GM10847 (cell line): Measurements from ENCODE around the gene IGFL1.

Source experiments
- POLR2A ChIP-seq: IDR thresholded peaks from 2 replicates; pipeline ENCODE4 v1.6.1; 2011; ENCODE audit not compliant: insufficient read length; ENCODE audit errors: extremely low read depth

IGFL1 gene

DNA sequence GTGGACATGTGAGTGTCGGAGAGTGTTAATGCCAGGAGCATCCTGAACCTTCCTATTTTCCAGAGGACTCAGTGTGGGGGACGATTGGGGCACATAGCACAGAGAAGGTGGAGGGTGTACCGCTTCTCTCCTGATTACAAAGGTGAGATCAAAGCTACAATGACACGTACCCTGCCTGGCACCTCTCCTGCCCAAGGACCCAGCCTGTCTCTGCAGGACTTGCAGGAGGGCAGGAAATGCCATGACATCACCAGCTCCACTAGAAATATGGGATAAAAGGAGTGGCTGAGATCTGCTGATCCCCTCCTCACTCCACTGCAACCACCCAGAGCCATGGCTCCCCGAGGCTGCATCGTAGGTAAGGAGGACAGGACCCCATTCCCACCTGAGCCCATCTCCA lies at the start of gene IGFL1:
Gene IGFL1, plus strand, starts transcription at position 301 of the 400 bp plus-strand sequence. Its CDS starts 33 bp downstream, at position 334.
- no peak for TF ChIP-seq POLR2A

DNA sequence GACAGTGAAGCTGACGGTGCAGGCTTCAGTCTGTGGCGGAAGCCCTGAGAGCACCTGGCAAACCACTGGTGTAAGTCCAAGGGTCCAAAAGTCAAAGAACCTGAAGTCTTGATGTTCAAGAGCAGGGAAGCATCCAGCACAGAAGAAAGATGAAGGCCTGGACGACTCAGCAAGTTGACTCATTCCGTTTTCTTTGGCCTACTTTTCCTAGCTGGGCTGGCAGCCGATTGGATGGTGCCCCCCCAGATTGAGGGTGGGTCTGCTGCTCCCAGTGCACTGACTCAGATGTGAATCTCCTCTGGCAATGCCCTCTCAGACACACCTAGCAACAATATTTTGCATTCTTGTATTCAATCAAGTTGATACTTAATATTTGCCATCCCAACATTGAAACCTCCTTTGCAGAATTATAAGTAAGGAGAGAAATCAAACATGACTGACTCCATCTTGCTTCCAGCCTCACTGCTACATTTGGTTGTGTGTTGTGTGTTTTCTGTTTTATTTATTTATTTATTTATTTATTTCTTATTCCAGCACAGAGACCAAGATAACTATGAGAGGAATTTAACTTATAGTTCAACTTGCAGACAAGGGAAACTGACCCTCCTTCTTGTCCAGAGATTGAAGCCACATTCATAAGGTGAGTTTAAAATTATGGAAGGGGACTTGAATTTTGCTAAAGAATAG lies 48.7 kb upstream of the IGFL1 start:
- no peak for TF ChIP-seq POLR2A

DNA sequence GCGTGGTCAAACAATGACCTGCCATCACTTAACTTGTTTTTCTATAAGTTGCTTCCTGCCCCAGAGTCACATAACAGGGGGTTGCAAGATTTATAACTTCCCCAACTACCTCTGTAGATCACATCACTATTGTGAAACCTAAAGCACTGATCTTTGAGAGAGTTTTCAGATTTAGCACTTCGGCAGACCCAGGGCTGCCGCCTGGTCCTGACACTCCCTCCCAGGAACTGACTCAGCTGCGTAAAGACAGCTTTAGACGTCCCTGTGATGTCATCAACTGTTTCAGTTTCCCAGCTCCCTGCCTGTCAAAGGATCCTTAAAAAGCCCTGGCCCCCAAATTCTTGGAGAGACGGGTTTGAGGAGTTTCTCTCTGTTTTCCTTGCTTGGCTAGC lies 48.2 kb upstream of the IGFL1 start:
- no peak for TF ChIP-seq POLR2A

DNA sequence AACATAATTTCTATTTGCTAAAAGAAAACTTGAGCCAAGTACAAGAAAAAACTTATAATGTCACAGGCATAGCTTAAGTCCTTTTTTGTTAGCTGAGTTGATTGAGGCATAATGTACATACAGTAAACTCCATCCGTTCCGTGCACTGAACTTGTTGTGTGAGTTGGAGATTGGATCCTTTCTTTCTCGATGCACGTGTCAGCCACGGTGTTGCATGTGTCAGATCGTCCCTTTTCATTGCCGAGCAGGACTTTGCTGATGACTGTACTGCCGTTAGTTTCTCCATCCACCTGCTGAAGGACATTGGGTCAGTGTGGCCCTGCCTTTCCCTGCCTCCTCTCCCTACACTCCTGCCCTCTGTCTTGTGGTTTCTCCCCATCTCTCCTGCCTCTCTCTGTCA lies 47.1 kb upstream of the IGFL1 start:
- no peak for TF ChIP-seq POLR2A

DNA sequence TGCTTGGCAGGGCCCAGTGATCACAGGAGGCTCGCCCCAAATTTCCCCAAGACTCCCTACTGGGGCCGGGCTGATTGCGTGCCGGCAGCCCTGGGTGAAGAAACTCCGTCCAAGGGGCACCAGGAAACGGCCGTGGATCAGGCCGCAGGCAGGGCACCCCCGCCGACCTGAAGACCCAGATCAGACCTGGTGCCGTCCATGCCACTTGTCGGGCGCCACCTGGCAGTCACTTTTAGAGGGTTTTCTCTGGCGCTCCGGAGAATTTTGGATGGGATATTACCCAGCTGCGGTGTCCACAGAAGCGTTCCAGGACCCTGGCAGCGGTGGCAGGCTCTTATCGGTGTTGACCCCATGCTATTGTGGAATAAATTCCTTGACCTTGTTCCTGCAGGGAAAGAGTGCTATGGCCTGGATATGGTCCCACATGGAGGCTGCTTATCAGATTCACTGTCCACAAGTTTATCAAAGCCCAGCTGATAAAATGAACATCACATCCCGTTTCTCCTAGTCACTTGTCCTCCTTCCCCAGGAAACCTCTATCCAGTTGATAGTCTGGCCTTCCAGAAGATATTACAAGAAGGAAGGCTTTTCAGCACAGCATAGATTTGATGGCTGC lies 43.3 kb upstream of the IGFL1 start:
- TF ChIP-seq POLR2A = no peak

DNA sequence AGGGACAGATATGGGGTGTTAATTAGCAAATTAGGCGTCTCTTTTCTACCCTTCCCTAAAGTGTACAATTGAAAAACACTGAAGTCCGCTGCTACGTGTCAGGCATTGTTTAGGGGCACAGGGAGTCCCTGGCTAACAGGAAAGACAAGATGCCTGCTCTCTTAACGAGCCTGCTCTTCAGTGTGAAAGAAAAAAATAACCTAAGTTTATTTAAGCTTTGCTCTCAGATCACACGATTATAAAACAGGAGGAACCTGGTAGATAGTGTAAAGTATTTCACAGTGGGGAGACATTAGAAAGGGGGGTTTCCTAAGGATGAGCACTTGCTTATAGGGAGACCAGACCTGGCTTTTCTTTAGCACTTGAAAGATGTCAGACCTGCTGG lies 42.8 kb upstream of the IGFL1 start:
- no peak for TF ChIP-seq POLR2A

DNA sequence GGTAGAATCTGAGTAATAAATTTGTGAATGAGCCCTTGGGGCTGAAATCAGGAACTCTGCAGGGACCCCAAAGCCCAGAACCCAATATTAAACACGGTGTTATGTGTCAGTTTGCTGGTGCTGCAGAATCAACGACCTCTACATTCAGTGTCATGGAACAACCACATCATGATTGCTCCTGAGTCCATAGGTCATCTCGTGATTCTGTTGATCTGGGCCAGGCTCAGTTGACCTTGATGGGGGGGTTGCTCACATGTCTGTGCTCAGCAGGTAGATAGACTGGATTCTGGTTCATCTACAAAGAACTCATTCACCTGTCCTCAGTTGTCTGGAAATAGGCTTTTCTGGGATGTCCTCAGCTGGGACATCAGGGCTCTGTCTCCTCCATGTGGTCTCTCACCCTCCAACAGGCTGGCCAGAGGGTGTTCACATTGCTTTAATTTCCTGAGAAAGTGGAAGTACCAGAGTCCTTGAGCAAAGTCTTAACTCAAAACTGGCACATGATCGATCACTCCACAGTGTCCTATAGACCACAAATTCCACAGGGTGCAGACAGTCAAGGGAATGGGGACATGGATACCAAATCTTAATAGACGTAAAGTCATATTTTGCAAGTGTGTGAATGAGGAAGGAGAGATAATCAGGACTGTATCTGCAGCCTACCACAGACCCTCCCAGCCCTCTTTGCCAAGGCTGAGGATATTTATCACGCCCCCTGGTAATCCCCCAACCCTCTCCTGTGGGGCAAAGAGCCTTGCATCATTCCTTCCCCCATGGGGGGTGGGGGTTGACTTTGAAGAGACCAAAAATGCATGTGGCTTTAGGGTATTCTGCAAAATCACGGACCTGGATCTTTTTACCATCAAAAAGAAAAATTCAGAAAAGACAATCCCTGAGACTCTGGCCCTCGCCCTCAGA lies 39.3 kb upstream of the IGFL1 start:
- TF ChIP-seq POLR2A = no peak

DNA sequence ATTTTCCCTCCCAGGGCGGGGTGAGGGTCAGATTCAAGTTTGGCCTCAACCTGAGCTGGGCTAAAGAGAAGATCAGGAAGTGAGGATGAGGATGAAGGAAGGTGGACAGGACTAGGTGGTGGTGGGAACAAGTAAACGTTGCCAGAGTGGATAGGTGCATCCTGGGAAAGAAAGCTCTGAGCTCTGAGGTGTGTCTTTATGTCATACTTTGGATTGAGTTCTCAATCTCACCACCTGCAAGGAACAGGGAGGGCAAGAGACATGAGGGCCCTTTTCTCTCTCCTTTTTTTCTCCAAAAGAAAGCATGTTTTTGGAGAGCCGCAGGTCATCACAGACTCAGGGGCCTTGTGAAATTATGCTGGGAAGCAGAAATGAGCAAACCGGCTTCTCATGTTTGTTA lies 38.2 kb upstream of the IGFL1 start:
- no peak for TF ChIP-seq POLR2A

DNA sequence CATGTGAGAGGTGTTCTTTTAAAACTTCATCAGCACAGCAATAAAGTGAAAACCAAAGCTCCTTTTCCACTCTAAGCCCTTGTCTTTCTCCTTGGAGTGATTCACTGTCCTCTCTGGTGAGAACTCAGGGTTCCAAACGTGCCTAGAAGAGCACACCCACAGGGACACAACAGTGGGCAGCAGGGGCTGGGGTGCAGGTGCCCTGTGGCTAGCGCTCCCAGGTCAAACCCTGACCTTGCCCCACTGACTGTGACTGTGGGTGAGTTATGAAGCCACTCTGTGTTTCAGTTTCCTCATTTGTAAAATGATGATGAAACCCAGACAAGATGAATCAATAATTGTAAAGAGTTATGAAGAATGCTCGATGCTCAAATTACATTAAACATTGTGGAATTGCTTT lies 37.6 kb upstream of the IGFL1 start:
- TF ChIP-seq POLR2A = no peak

DNA sequence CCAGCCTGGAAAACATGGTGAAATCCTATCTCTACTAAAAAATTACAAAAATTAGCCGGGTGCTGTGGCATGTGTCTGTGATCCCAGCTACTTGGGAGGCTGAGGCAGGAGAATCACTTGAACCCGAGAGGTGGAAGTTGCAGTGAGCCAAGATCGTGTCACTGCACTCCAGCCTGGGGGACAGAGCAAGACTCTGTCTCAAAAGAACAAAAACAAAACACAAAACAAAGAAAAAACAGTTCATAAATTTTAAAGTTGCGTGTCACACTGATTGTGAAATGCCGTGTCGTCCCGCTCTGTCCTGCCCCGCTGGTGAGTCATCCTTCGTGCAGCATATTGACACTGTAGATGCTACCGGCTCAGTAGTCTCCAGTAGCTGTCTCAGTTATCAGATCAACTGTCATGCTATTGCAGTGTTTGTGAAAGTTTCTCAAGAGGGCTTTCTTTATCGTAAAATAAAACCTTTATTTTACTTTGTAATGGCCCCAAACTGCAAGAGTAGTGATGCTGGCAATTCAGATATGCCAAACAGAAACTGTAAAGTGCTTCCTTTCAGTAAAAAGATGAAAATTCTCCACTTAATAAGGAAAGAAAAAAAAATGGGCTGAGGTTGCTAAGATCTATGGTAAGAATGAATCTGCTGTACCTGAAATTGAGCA lies 36.4 kb upstream of the IGFL1 start:
- TF ChIP-seq POLR2A = no peak

DNA sequence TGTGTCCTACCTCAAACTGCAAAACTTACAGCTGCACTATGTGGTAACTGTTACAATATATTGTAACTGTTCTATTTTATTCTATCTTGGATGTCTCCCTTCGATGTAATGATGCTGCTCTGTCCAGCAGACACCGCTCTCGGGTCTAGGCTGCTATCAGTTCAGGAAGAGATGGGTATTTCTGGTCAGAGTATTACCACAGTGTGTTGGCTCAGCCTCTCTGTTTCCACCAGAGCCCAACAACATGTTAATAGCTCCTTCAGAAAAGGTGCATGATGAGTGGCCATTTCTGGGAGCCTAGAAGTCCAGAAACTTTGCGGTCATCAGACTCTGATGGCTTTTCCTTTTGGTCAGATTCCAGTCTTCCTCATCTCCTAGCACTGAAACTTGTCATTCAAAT lies 35.9 kb upstream of the IGFL1 start:
- no peak for TF ChIP-seq POLR2A

DNA sequence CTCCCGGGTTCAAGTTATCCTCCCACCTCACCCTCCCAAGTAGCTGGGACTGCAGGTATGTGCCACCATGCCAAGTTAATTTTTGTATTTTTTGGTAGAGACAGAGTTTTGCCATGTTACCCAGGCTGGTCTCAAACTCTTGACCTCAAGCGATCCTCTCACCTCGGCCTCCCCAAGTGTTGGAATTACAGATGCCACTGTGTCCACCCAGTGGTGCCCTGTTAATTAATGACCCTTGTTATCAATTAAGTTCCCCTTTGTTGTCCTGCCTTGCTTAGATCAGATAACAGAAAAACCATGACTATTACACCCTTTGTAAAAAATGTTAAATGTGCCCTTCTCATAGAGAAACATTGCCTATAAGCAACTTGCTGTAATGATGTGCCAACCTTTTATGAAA lies 34.4 kb upstream of the IGFL1 start:
- TF ChIP-seq POLR2A = no peak

DNA sequence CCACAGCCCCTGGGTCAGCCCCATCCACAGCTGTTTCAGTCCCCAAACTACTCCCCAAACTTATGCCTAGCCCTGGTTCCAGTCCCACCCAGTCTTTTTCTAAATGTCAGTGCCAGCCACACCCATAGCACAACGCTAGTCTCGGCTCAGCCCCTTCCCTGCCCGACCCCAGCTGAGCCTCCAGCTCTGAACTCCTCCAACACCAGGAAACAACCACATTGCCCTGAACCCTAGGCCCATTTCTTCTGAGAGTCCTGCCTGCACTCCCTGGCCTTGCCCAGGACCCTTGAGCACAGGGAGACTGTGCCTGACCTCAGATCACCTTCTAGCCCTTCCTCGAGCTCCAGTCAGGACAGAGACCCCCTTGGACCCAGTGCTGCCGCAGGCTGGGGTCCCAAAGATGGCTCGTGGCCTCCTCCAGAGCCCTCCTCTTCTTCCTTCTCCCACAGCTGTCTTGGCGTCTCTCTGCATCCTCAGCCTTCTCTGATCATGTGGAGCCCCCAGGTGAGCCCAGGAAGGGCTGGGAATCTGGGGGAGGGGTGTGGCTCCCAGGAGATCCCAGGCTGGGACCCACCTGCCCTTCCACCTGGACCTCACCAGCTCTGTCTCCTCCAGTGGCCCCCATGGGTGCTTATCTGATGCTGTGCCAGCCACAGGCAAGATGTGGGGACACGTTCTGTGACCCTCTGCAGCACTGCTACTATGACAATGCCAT lies 33.0 kb upstream of the IGFL1 start:
- TF ChIP-seq POLR2A = no peak

DNA sequence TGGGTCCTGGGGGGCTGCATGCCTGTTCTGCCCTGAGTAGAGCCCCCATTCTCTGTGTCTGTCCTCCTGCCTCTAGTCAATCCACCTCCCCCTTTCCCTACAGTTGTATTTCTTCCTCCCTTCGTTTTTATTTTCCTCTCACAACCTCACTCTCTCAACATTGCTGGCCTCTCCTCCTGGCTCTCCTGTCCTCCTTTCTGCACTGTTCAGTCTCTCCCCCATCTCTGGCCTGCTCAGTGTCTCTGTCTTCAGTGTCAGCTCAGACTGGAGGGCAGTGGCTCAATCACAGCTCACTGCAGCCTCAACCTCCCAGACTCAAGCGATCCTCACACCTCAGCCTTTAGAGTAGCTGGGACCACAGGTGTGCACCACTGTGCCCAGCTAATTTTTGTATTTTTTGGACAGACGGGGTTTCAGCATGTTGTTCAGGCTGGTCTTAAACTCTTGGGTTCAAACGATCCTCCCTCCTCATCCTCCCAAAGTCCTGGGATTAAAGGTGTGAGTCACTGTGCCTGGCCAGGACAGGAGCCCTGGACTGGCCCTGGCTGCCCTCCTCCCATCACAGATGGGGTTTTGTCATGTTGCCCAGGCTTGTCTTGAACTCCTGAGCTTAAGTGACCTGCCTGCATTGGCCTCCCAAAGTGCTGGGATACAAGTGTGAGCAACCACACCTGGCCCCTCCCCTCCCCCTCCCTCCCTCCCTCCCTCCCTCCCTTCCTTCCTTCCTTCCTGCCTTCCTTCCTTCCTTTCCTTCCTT lies 32.0 kb upstream of the IGFL1 start:
- TF ChIP-seq POLR2A = no peak
